Smooth muscle cell (in vitro differentiated cells): ENCODE results near the gene RRP12. TPM values are rescaled to one million over a fixed set of nuclear protein-coding genes. Genes with fewer than 3 reads are reported as not detected.
A peak's percentile ranks its signal among the peaks of the same experiment; 100 is the strongest.

Experiments
- DNase-seq: peaks from one replicate; lab custom pipeline; 2025; ENCODE audit not compliant: unreplicated experiment; lab: John Stamatoyannopoulos, UW
- H2AFZ ChIP-seq: fragments of 200-600 bp; sonication (generic); 2 replicates; pipeline ENCODE4 v1.6.0; 2016; ENCODE audit warnings: antibody characterized with exemption, low read depth, mild to moderate bottlenecking
- H3F3A ChIP-seq: fragments of 200-600 bp; sonication (generic); 2 replicates; pipeline ENCODE4 v1.6.0; 2017; ENCODE audit warnings: antibody characterized with exemption, low read depth
- H3K27ac ChIP-seq: fragments of 200-600 bp; sonication (generic); 2 replicates; pipeline ENCODE4 v1.5.1; 2016; ENCODE audit warnings: low read depth, mild to moderate bottlenecking
- H3K27me3 ChIP-seq: fragments of 200-600 bp; sonication (generic); 2 replicates; pipeline ENCODE4 v1.6.1; 2016; ENCODE audit warnings: low read depth, mild to moderate bottlenecking
- H3K36me3 ChIP-seq: fragments of 200-600 bp; sonication (generic); 2 replicates; pipeline ENCODE4 v1.5.1; 2016; ENCODE audit warnings: low read depth
- H3K4me1 ChIP-seq: fragments of 200-600 bp; sonication (generic); 2 replicates; pipeline ENCODE4 v1.5.1; 2016; ENCODE audit warnings: low read depth
- H3K4me2 ChIP-seq: fragments of 200-600 bp; sonication (generic); 2 replicates; pipeline ENCODE4 v1.6.0; 2016; ENCODE audit warnings: mild to moderate bottlenecking
- H3K4me3 ChIP-seq: fragments of 200-600 bp; sonication (generic); 2 replicates; pipeline ENCODE4 v1.5.1; 2016; ENCODE audit warnings: mild to moderate bottlenecking
- H3K79me2 ChIP-seq: fragments of 200-600 bp; sonication (generic); 2 replicates; pipeline ENCODE4 v1.6.0; 2016; ENCODE audit warnings: low read depth, mild to moderate bottlenecking
- H3K9ac ChIP-seq: fragments of 200-600 bp; sonication (generic); 2 replicates; pipeline ENCODE4 v1.6.0; 2016; ENCODE audit warnings: low read depth
- H3K9me3 ChIP-seq: fragments of 200-600 bp; sonication (generic); replicated peaks from 2 replicates; pipeline ENCODE4 v1.5.1; 2016; ENCODE audit warnings: low read depth
- H4K20me1 ChIP-seq: fragments of 200-600 bp; sonication (generic); 2 replicates; pipeline ENCODE4 v1.6.0; 2016; ENCODE audit warnings: low read depth
- WGBS: methylation state at CpG from one replicate; pipeline ENCODE4 v1.1.7; 2016; ENCODE audit warnings: low lambda C conversion rate; 5-methylcytosine and 5-hydroxymethylcytosine counted together
- polyA plus RNA-seq: library from polyadenylated mRNA; unstranded; fragments of >200 nt; fragmentation: Nextera tagmentation; extraction: Ambion mirVana; gene quantifications from 2 replicates; pipeline ENCODE4 v1.2.1, GENCODE V29; 2016
- total RNA-seq: library from RNA; depleted of rRNA; stranded (reverse); fragments of >200 nt; gene quantifications from 2 replicates; pipeline ENCODE4 v1.2.3, GENCODE V29; 2014
- TF ChIP-seq, protein P1 (sequence below): fragments of 200-600 bp; sonication (generic); IDR thresholded peaks from 2 replicates; pipeline ENCODE4 v1.5.1; 2017; ENCODE audit warnings: borderline replicate concordance, mild to moderate bottlenecking, antibody characterized with exemption; ENCODE audit not compliant: insufficient read depth, poor library complexity, severe bottlenecking

RRP12 gene
- total and polyA plus RNA-seq, 2 experiments from 2014 or later = 14.1 to 18.8 TPM

DNA sequence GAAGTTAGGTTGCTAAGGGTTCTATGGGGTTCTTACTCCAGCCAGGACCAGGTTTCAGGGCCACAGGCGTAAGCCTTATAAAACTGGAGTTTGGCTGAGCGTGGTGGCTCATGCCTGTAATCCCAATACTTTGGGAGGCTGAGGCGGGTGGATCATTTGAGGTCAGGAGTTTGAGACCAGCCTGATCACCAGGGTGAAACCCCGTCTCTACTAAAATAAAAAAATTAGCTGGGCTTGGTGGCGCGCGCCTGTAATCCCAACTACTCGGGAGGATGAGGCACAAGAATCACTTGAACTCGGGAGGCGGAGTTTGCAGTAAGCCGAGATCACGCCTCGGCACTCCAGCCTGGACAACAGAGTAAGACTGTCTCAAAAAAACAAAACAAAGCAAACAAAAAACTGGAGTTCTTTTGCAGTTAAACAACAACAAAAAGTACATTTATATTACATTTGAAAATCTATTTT lies 347 bp upstream of the RRP12 start:
- H3F3A ChIP-seq = no peaks in the 10 kb centered on the region
- peak overlapping the region; percentile 78 for H3K4me3 ChIP-seq
- H3K9ac ChIP-seq = peak overlapping the region; percentile 78
- no peak for DNase-seq
- no peaks in the 10 kb centered on the region for H4K20me1 ChIP-seq
- no peaks in the 10 kb centered on the region for H3K27me3 ChIP-seq
- TF ChIP-seq, protein P1, sequence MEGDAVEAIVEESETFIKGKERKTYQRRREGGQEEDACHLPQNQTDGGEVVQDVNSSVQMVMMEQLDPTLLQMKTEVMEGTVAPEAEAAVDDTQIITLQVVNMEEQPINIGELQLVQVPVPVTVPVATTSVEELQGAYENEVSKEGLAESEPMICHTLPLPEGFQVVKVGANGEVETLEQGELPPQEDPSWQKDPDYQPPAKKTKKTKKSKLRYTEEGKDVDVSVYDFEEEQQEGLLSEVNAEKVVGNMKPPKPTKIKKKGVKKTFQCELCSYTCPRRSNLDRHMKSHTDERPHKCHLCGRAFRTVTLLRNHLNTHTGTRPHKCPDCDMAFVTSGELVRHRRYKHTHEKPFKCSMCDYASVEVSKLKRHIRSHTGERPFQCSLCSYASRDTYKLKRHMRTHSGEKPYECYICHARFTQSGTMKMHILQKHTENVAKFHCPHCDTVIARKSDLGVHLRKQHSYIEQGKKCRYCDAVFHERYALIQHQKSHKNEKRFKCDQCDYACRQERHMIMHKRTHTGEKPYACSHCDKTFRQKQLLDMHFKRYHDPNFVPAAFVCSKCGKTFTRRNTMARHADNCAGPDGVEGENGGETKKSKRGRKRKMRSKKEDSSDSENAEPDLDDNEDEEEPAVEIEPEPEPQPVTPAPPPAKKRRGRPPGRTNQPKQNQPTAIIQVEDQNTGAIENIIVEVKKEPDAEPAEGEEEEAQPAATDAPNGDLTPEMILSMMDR = no peak
- 77% methylated on average over 13 of the region's 13 CpGs for WGBS
- H3K36me3 ChIP-seq = no peaks in the 10 kb centered on the region
- peak overlapping the region; percentile 90 for H3K4me2 ChIP-seq
- peaks cover 17% of the 10 kb centered on the region for H3K79me2 ChIP-seq
- no peaks in the 10 kb centered on the region for H3K9me3 ChIP-seq
- H2AFZ ChIP-seq = peak overlapping the region; percentile 56
- peaks cover 11% of the 10 kb centered on the region for H3K4me1 ChIP-seq
- peak overlapping the region; percentile 95 for H3K27ac ChIP-seq

DNA sequence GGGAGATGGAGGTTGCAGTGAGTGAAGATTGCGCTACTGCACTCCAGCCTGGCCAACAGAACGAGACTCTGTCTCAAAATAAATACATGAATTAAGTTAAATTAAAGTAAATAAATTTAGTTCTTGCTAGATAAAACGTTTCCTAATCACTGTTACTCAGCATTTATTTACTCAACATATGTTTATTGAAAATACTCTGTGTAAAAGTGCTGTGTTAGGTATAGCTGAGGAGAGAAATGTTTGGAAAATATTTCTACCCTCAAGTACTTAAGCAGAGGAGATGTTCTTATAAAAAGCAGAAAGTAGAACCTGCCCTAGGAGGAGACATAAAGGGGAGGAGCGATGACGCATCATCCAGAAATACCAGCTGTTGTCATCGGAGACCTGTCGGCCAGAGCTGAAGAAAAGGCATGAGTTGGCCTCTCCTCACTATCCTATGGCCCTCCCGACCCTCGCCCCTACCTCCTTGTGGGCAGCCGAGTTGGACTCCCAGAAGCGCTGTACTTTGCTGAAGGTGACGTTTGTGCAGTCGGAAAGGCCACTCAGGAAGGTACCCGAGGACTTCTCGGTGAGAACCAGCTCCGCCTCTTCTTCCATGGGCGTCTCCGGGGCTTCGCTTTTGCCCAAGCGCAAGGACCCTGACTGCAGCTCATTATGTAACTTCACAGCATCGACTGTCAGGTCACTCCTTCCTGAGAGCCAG lies 1.1 kb downstream of the RRP12 start:
- DNase-seq = no peak
- Histone ChIP-seq H3K36me3 (no peaks in the 10 kb centered on the region), H3K9me3 (no peaks in the 10 kb centered on the region), H3K79me2 (peaks cover 17% of the 10 kb centered on the region), H3K4me2 (peak overlapping the region; percentile 90), H3K4me1 (peaks cover 11% of the 10 kb centered on the region), H3K27ac (peak overlapping the region; percentile 95), H3K9ac (peak overlapping the region; percentile 96), H2AFZ (no peak overlapping the region), H3F3A (no peaks in the 10 kb centered on the region), H3K4me3 (peak overlapping the region; percentile 78), H3K27me3 (no peaks in the 10 kb centered on the region), H4K20me1 (no peaks in the 10 kb centered on the region)
- WGBS = 40% methylated on average over 21 of the region's 21 CpGs
- TF ChIP-seq, protein P1 = no peak

DNA sequence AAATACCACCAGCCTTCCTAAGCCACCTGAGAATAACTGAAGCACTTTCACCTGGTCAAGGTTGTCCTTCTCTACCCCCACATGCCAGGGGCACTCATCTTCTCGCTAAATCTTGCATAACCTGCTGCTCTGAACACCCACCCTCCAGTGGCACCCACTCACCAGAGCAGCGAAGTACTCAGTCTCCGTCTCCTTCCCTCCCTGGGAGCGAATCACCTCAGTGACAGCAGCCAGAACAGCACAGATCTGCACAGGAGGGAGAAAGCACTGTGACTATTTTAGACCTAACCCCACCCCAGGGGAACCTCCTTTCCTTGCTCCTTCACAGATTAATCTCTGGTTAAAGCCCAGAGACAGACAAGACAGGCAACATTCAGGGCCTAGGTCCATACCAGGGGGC lies 5.1 kb downstream of the RRP12 start:
- Histone ChIP-seq H3K27me3 (no peaks in the 10 kb centered on the region), H2AFZ (no peak overlapping the region), H4K20me1 (no peaks in the 10 kb centered on the region), H3K4me2 (no peak overlapping the region), H3F3A (no peaks in the 10 kb centered on the region), H3K36me3 (no peaks in the 10 kb centered on the region), H3K9me3 (no peaks in the 10 kb centered on the region), H3K9ac (no peak overlapping the region), H3K4me1 (peaks cover 11% of the 10 kb centered on the region), H3K27ac (no peak overlapping the region), H3K4me3 (no peak overlapping the region), H3K79me2 (peaks cover 17% of the 10 kb centered on the region)
- WGBS = 98% methylated on average over 4 of the region's 4 CpGs
- no peak for DNase-seq
- TF ChIP-seq, protein P1 = no peak
